Activated T-cell treated with anti-CD3 and anti-CD28 coated beads, Interleukin-2, amount 50 U/mL, for 72 hours (primary cell): ENCODE data around the gene SET. TPM values are rescaled to one million over a fixed set of nuclear protein-coding genes. Genes with fewer than 3 reads are reported as not detected.

Experiments
- ATAC-seq, 2 donors: fragments of 150-1000 bp; cut with Tn5 transposase; replicated peaks in 1 of 2; 2 replicates each; pipeline ENCODE4 v1.10.0; 2021; ENCODE audit warnings: moderate library complexity in 2 of 2, mild to moderate bottlenecking in 1 of 2
- DNase-seq, 2 donors: peaks; one replicate each; pipeline ENCODE4 v3.0.0; 2021 to 2022; ENCODE audit warnings: mixed read lengths in 1 of 2
- H3K27ac Mint-ChIP-seq: one replicate; pipeline ENCODE4 v1.8.0; 2022; ENCODE audit warnings: mild to moderate bottlenecking, moderate library complexity, mixed read lengths
- H3K27me3 Mint-ChIP-seq: one replicate; pipeline ENCODE4 v1.8.0; 2022; ENCODE audit warnings: low read depth, mixed read lengths
- H3K36me3 Mint-ChIP-seq, 2 donors: one replicate each; pipeline ENCODE4 v1.8.0; 2022; ENCODE audit warnings: mixed read lengths in 2 of 2, mild to moderate bottlenecking in 1 of 2; ENCODE audit not compliant: insufficient read depth in 2 of 2
- H3K4me1 Mint-ChIP-seq: one replicate; pipeline ENCODE4 v1.8.0; 2022; ENCODE audit warnings: low read depth, mixed read lengths
- H3K4me3 Mint-ChIP-seq, 2 donors: one replicate each; pipeline ENCODE4 v1.8.0; 2022; ENCODE audit warnings: mild to moderate bottlenecking in 2 of 2, mixed read lengths in 2 of 2, moderate library complexity in 2 of 2
- H3K9me3 Mint-ChIP-seq, 2 donors: one replicate each; pipeline ENCODE4 v1.8.0; 2022; ENCODE audit warnings: mixed read lengths in 2 of 2
- total RNA-seq, 2 donors: library from RNA; stranded (reverse); gene quantifications; one replicate each; pipeline ENCODE4 v1.2.3, GENCODE V29; 2022

The SET gene
- total RNA-seq, 2 donors from 2014 or later, result 448 to 582 TPM

GRCh38 chr9:128735373-128735772, 46.4 kb downstream of the SET start:
- Mint-ChIP-seq H3K27me3 (no peaks in the 10 kb centered on the region), H3K4me3 (no peak overlapping the region), H3K27ac (no peak overlapping the region), H3K36me3 (peaks cover 0 to 2% of the 10 kb centered on the region in 2 donors), H3K4me1 (peaks cover 5% of the 10 kb centered on the region), H3K9me3 (no peaks in the 10 kb centered on the region)
- ATAC-seq (no peak), DNase-seq (no peak)

- ATAC-seq, result no peak
- Mint-ChIP-seq H3K9me3 (no peaks in the 10 kb centered on the region), H3K4me1 (no peaks in the 10 kb centered on the region)
Measured at GRCh38 chr9:128742401-128742800, 53.4 kb downstream of the SET start.

GRCh38 chr9:128743421-128743820, 54.4 kb downstream of the SET start:
- DNase-seq (no peak), ATAC-seq (no peak)
- no peak overlapping the region for H3K27ac Mint-ChIP-seq
- no peaks in the 10 kb centered on the region for H3K36me3 Mint-ChIP-seq
- no peaks in the 10 kb centered on the region for H3K27me3 Mint-ChIP-seq
- H3K4me1 Mint-ChIP-seq, result no peaks in the 10 kb centered on the region
- no peak overlapping the region for H3K4me3 Mint-ChIP-seq
- no peaks in the 10 kb centered on the region for H3K9me3 Mint-ChIP-seq

More at GRCh38 chr9:128742401-128742800, 53.4 kb downstream of the SET start:
- DNase-seq, result no peak
- no peaks in the 10 kb centered on the region for H3K27me3 Mint-ChIP-seq
- no peak overlapping the region for H3K27ac Mint-ChIP-seq
- H3K4me3 Mint-ChIP-seq, result no peak overlapping the region
- H3K36me3 Mint-ChIP-seq, result peaks cover 0 to 2% of the 10 kb centered on the region in 2 donors

Other genes starting within 250 kb of the SET start
- gene ODF2, start 233.2 kb upstream of the SET start, total RNA-seq, result 10 to 100 TPM; 64.8 to 87.3 TPM
- gene GLE1, start 184.5 kb upstream of the SET start, total RNA-seq, result 10 to 100 TPM; 45.8 to 59.0 TPM
- 100 to 1,000 TPM; 289 to 304 TPM for gene SPTAN1, start 136.6 kb upstream of the SET start, total RNA-seq
- gene DYNC2I2, start 32.4 kb upstream of the SET start, total RNA-seq, result 10 to 100 TPM; 27.1 to 31.2 TPM
- gene PKN3, start 13.3 kb downstream of the SET start, total RNA-seq, result 10 to 100 TPM; 11.6 to 22.9 TPM
- 10 to 100 TPM; 48.7 to 53.7 TPM for gene ZDHHC12, start 34.9 kb downstream of the SET start, total RNA-seq
- 10 to 100 TPM; 30.6 to 32.6 TPM for gene ZER1, start 82.7 kb downstream of the SET start, total RNA-seq
- gene TBC1D13, start 98.0 kb downstream of the SET start, total RNA-seq, result 10 to 100 TPM; 15.9 to 17.7 TPM
- gene ENDOG, start 129.3 kb downstream of the SET start, total RNA-seq, result 10 to 100 TPM; 12.7 to 15.0 TPM
- gene SPOUT1, start 140.6 kb downstream of the SET start, total RNA-seq, result 10 to 100 TPM; 64.8 to 69.1 TPM
- 10 to 100 TPM in 1 of 2 donors, 1 to 10 TPM in 1; 8.8 to 13.8 TPM for gene KYAT1, start 192.7 kb downstream of the SET start, total RNA-seq
- gene LRRC8A, start 192.9 kb downstream of the SET start, total RNA-seq, result 10 to 100 TPM; 19.2 to 20.1 TPM
- gene PHYHD1, start 231.8 kb downstream of the SET start, total RNA-seq, result 1 to 10 TPM; 1.1 to 1.9 TPM